NCI-H510A treated with DMSO at 0.1 percent for 48 hours (cell line): Measurements from ENCODE around the gene NHSL2.
"Not testable (repeated sequence)": the region's sequence is repeated elsewhere in the genome, so short reads cannot be mapped to it uniquely, and the experiment has no call there.

Source experiments
- DNase-seq: peaks from one replicate; lab custom pipeline; 2025; lab: John Stamatoyannopoulos, UW

Gene NHSL2

GRCh38 chrX:71923516-71923915 is 12.9 kb downstream of the NHSL2 start:
- DNase-seq, result no peak

DNA sequence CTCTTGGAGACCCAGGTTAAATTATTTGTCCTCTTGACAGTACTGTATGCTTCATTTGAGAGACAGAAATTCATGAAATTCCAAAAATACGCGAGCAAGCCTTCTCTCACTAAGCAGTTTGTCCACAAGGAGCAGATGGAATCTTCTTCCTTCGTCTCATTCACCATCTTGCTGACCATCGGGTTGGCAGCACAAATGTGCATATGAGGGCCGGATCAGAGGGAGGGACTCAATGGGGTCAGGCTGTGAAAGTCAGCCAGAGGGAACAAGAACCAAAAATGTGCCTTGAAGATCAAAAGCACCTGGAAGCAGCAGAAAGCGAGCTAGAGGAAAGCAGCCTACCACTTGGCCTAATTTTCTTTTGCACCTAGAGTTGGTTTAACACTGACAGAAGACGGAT is 16.4 kb downstream of the NHSL2 start:
- DNase-seq, result no peak

GRCh38 chrX:71928856-71929255 is 18.2 kb downstream of the NHSL2 start:
- DNase-seq, result no peak

DNA sequence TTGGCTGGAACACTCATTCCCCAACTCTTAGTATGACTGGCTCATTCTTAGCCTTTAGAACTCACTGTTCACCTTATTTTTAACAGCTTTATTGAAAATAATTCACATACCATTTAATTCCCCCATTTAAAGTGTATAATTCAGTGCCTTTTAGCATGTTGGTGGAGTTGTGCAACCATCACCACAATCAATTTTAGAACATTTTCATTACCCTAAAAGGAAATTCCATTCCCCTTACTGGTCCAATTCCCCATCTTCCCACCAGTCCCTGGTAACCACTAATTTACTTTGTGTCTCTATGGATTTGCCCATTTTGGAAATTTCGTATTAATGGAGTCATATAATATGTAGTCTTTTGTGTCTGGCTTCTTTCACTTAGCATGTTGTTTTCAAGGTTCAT is 19.7 kb downstream of the NHSL2 start:
- DNase-seq, result no peak

DNA sequence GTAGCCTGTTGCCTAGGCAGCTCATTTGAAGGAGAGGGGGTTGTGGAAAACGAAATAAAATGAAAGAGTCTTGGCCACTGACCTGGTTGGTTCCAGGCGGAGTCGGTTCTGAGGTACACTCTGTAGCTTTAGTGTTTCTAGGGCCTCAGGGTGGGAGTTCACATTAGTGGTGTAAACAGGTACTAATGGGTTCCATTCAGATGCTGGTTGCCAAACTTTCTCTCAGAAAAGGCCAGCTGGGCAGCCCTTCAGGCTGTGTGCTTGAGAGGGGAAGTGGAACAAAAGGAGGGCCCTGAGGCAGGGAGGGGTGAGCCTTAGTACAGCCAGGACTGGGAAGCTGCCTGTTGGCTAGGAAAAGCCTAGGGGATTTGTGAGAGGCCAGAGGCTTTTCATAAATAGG is 24.8 kb downstream of the NHSL2 start:
- no peak for DNase-seq

- no peak for DNase-seq
These were observed 26.0 kb downstream of the NHSL2 start for GRCh38 chrX:71936632-71937031.

- DNase-seq, result no peak
These were observed 27.7 kb downstream of the NHSL2 start for GRCh38 chrX:71938371-71938770.

- no peak for DNase-seq
These were observed 30.5 kb downstream of the NHSL2 start for GRCh38 chrX:71941145-71941544.

- no peak for DNase-seq
These were observed 31.1 kb downstream of the NHSL2 start for GRCh38 chrX:71941776-71942175.

DNA sequence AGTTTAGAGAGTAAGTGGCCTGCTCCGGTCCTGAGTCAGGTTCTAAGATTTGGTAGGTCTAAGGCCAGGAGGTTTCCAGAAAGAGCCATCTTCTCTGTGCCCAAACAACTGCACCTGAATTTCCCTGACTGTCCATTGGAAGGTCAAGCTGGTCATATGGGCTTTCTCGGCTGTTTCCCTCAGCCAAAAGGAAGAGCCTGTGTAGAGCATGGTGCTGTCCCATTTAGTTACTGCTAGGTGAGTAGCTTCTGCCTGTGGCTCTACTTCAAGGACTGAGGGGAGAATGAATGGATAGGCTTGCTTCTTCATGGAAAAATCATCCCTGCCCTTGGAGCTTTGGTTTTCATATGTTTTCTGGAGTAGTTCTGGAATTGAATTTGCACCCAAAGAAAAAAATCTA is 33.7 kb downstream of the NHSL2 start:
- DNase-seq, result no peak

DNA sequence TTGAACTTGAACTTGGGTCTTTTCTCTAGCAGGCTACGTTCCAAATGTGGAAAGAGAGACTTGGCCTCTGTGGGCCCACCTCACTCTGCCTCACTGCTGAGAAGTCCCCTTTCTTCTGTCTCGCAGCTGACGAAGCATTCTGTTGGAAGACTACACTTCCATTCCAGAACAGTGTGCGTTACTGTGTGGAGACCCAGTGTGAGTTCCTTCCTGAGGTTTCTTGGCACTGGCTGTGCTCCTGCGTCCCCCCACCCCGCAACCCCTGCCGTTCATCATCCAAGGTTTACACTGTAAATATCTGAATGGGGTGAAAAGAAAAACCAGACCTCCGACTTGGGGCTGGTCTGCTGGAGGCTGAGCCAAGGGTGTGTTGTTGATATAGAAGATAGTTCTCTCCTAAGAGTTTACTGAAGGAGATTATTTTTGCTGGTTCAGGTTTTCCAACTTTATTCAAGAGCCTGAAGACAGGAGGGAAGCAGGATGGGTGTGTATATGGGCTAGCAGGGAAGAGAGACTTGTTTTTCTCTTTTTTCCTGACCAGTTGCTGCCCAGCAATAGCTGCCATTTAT is 34.7 kb downstream of the NHSL2 start:
- no peak for DNase-seq

- no peak for DNase-seq
These were observed 38.7 kb downstream of the NHSL2 start for GRCh38 chrX:71949363-71949762.

- no peak for DNase-seq
These were observed 39.3 kb downstream of the NHSL2 start for GRCh38 chrX:71949844-71950445.

DNA sequence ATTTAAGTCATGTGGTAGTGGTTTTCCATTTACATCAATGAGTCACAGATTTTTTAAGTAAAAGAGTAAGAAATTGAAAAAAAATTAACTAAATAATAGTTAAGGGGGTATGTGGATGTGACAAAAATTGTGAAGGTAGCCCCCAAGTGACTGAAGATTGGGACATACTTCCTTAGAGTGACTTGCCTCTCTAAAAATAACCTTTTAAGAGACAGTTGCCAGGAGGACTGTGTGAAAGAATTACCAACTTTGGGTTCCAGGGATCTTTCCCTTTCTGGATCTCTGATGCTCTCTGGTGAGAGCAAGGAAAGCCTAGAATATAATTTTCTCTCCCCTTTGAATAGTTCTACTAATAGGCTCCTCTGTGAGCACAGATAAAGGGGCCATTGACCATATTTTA is 42.7 kb downstream of the NHSL2 start:
- no peak for DNase-seq

DNA sequence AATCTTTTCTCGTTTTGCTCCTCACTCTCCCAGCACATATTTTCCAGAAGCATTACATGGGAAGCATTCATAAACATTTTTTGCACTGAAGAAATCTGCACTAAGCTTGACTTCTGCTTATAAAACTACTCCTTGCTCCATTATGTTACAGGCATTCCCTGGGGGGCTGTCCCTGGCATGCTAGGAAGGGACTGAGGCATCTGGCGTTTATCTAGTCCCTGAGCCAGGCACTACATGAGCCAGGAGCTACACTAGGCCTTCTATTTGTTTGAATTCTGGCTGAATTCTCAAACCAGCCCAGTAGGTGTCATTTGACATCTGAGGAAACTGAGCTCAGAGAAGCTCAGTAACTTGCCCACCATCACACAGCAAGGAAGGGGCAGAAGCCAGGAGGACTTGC is 43.3 kb downstream of the NHSL2 start:
- DNase-seq, result no peak

DNA sequence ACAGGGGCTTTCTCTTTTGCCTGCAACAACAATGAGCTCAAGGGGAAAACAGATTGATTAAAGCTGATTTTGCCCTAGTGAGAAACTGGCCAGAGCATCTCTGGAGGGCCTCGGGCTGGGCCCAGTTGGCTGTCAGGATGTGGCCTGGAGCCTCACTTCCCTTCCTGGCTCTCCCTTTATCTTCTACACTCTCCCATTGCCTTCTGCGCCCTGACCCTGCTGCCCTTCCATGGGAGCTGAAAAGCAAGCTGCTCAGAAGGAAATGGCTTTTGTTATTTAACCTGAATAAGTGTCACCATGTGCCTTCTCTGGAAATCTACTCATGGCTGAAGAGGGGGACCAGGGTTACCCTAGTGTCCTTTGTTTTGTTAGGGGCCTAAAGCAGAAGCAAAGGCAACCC is 43.8 kb downstream of the NHSL2 start:
- no peak for DNase-seq

DNA sequence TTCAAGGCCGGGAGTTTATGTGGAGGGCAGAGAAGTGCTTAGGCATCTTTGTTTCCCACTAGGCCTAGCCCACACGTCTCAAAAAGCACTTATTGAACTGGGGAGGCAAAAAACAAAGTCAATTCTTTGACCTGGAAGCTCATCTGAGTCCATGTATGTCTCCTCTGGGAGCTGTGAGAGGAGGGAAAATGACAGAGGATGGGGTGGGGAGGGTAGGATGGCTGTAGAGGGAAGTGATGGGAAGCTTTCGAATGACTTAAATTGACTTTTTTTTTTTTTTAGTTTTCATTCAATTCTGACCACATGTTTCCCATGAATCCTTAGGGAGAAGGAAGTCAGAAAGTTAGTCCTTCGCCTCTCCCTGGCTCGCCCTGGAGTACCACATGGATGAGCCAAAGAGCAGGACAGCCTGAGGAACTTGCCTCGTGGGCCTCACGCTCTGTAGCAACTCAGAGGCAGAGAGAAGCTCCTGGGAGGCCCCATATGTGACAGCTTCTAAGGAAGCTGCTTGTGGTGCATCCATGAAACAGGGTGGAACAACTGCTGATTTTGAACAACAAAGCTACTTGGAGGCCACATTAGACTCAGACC is 45.0 kb downstream of the NHSL2 start:
- DNase-seq, result no peak

DNA sequence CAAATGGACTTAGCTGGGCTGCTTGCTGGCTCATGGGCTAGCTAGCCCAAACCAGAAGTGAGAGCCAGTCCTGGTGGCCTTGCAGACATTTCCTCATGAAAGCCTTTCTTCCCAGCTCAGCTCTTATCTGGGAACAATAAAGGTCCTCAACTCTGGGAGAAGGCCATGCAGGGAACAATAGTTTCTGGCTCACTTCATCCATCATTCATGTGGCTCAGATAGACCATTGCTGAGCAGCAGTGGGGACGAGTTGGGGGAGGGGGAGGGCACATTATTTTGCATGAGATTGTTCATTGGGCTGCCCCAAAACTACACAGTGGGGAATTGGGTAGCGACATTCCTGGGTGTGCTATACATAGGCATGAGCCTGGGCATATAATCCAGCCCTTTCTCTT is 47.6 kb downstream of the NHSL2 start:
- DNase-seq, result no peak

- DNase-seq, result not testable (repeated sequence)
These were observed 53.5 kb downstream of the NHSL2 start for GRCh38 chrX:71964184-71964583.

DNA sequence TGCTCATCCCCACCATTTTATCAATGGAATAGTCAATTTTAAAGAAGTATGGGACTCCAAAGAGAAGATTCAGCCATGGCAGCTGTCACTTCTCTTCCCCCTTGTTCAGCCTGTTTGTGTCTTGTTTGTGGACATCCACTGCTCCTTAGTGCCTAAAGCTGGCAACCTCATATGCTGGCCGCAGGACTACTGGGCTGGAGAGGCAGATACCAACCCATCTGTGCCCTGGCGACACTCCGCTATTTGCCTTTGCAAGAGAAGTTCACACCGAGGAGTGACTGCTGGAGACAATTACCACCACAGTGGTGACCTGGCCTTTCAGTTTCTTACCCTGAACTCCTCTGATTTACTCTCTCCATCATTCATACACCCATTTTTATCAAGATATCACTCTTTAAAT is 64.3 kb downstream of the NHSL2 start:
- no peak for DNase-seq

GRCh38 chrX:71976753-71977152 is 66.1 kb downstream of the NHSL2 start:
- DNase-seq, result no peak

DNA sequence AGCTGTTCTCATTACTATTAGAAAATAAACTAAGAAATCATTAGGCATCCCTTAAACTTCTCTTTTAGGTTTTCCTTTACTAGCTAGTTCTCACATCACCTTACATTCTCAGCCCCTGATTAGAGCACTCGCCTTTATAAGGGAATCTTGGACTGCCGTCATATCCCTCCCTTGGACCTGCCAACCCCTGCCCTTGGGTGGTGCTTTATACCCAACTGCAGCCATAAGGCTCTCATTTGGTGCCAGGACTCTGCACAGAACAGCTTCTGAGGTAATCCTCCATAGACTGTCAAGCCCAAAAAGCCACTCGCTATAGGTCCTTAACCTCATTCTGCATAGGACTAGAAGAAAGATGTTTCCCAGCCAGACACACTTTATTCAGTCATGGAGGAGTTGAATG is 67.5 kb downstream of the NHSL2 start:
- no peak for DNase-seq

DNA sequence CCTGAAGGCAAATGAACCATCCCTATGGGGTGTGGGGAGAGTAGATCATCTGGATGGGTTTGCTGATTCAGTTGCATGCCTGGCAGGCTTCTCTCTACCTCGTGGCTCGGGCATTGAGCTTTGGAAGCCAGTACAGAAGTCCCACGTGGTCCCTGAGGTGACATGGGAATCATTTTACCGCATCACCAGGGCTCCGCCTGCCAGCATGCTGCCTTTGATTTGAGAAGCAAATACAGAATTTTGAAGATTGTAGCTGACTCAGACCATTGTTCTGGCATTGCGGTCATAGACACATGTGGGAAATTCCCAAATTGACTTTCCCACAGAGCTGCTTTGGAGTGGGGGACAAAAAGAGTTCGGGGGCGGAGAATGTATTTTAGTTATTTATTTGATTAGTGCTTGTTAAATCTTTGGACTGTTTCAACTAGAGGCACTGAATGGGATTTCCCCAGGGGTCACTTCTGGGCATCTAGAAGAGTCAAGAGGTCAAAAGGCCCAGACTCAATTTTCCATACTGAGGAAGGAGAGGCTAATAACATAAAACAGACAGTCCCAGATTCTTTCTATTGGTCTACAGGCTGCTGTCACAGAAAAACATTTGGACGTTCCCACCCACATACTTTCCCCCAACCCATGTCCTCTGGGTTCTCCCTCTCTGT is 79.3 kb downstream of the NHSL2 start:
- DNase-seq, result no peak

DNA sequence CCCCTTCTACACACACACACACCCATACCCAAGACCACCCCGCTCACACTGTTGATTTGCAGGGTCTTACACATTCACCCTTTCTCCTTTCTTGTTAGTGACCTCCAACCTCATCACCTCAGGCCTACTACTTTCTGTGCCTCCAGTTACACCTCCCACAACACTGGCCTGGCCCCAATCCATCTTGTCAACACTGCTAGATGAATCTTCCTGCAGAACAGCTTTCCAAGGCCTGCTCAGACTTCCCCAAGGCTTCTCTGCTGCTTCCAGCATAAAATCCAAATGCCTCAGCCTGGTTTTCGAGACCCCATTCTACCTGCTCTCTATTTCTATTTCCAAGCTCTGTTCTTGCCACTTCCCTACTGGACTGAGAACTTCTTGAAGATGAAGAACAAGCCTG is 79.9 kb downstream of the NHSL2 start:
- DNase-seq, result no peak
